H9 (cell line): ENCODE measurements around the gene LOXL1. TPM values are rescaled to one million over a fixed set of nuclear protein-coding genes. Genes with fewer than 3 reads are reported as not detected.

Experiments used
- DNase-seq: peaks from one replicate; pipeline ENCODE4 v3.0.0-alpha.2; 2017
- H2AFZ ChIP-seq: one replicate; pipeline ENCODE4 v1.6.1; 2013; ENCODE audit warnings: mild to moderate bottlenecking, low read length, control low read depth, moderate library complexity
- H2AK5ac ChIP-seq: 2 replicates; pipeline ENCODE4 v1.6.1; 2013; ENCODE audit warnings: low read length, control low read depth, mixed read lengths; ENCODE audit not compliant: insufficient read length
- H2BK120ac ChIP-seq: one replicate; pipeline ENCODE4 v1.6.1; 2013; ENCODE audit warnings: low read depth, mild to moderate bottlenecking, low read length, control low read depth, inconsistent platforms; ENCODE audit not compliant: poor library complexity, severe bottlenecking
- H2BK12ac ChIP-seq: 2 replicates; pipeline ENCODE4 v1.6.1; 2013; ENCODE audit warnings: low read length, control low read depth, mixed read lengths, low read depth; ENCODE audit not compliant: insufficient read length
- H2BK15ac ChIP-seq: 2 replicates; pipeline ENCODE4 v1.6.1; 2013; ENCODE audit warnings: low read depth, low read length, control low read depth
- H2BK20ac ChIP-seq: one replicate; pipeline ENCODE4 v1.6.1; 2013; ENCODE audit warnings: low read depth, mild to moderate bottlenecking, low read length, control low read depth, inconsistent platforms; ENCODE audit not compliant: poor library complexity, severe bottlenecking
- H2BK5ac ChIP-seq: 2 replicates; pipeline ENCODE4 v1.6.1; 2013; ENCODE audit warnings: low read length, control low read depth, mixed read lengths; ENCODE audit not compliant: insufficient read length
- H3K14ac ChIP-seq: 2 replicates; pipeline ENCODE4 v1.6.1; 2013; ENCODE audit warnings: low read length, control low read depth; ENCODE audit not compliant: insufficient read depth
- H3K18ac ChIP-seq: 2 replicates; pipeline ENCODE4 v1.6.1; 2013; ENCODE audit warnings: low read depth, mild to moderate bottlenecking, mixed read lengths, low read length, control low read depth; ENCODE audit not compliant: insufficient read length
- H3K23ac ChIP-seq: 2 replicates; pipeline ENCODE4 v1.6.1; 2013; ENCODE audit warnings: low read length, control low read depth, mixed read lengths, low read depth; ENCODE audit not compliant: insufficient read length
- H3K23me2 ChIP-seq: 2 replicates; pipeline ENCODE4 v1.6.1; 2013; ENCODE audit warnings: low read depth, mild to moderate bottlenecking, mixed read lengths, low read length, control low read depth; ENCODE audit not compliant: insufficient read length, poor library complexity, severe bottlenecking
- H3K27ac ChIP-seq: 2 replicates; pipeline ENCODE4 v1.5.1; 2013; ENCODE audit warnings: low read length, control low read depth, mixed read lengths, low read depth; ENCODE audit not compliant: insufficient read length
- H3K27me3 ChIP-seq: 2 replicates; pipeline ENCODE4 v1.6.1; 2013; ENCODE audit warnings: low read length, control low read depth, inconsistent platforms; ENCODE audit not compliant: insufficient read depth
- H3K4ac ChIP-seq: 2 replicates; pipeline ENCODE4 v1.6.1; 2013; ENCODE audit warnings: low read depth, mild to moderate bottlenecking, control low read depth, inconsistent platforms, low read length, moderate library complexity
- H3K4me1 ChIP-seq: 2 replicates; pipeline ENCODE4 v1.6.1; 2013; ENCODE audit warnings: low read length, control low read depth, inconsistent platforms; ENCODE audit not compliant: insufficient read depth
- H3K4me2 ChIP-seq: 2 replicates; pipeline ENCODE4 v1.6.1; 2013; ENCODE audit warnings: low read length, control low read depth, mixed read lengths; ENCODE audit not compliant: insufficient read length, insufficient read depth
- H3K56ac ChIP-seq: 2 replicates; pipeline ENCODE4 v1.6.1; 2013; ENCODE audit warnings: low read depth, mild to moderate bottlenecking, mixed read lengths, low read length, control low read depth; ENCODE audit not compliant: insufficient read length
- H3K79me1 ChIP-seq: 2 replicates; pipeline ENCODE4 v1.6.1; 2013; ENCODE audit warnings: low read depth, mild to moderate bottlenecking, moderate library complexity, low read length, control low read depth, inconsistent platforms; ENCODE audit not compliant: insufficient read depth, poor library complexity, severe bottlenecking
- H3K79me2 ChIP-seq: 2 replicates; pipeline ENCODE4 v1.6.1; 2013; ENCODE audit warnings: low read length, control low read depth, inconsistent platforms; ENCODE audit not compliant: insufficient read depth
- H3K9ac ChIP-seq: 2 replicates; pipeline ENCODE4 v1.6.1; 2013; ENCODE audit warnings: low read length, control low read depth, mixed read lengths; ENCODE audit not compliant: insufficient read length; ENCODE audit errors: extremely low read depth
- H3K9me3 ChIP-seq: one replicate; pipeline ENCODE4 v1.6.1; 2013; ENCODE audit warnings: low read depth, low read length, inconsistent platforms; ENCODE audit not compliant: control insufficient read depth
- H3T11ph ChIP-seq: one replicate; pipeline ENCODE4 v1.6.1; 2013; ENCODE audit warnings: mild to moderate bottlenecking, low read length, control low read depth, inconsistent platforms
- H4K20me1 ChIP-seq: one replicate; pipeline ENCODE4 v1.6.1; 2013; ENCODE audit not compliant: control insufficient read depth, insufficient read length, insufficient read depth
- H4K5ac ChIP-seq: 2 replicates; pipeline ENCODE4 v1.6.1; 2013; ENCODE audit warnings: low read depth, mild to moderate bottlenecking, mixed read lengths, low read length, control low read depth; ENCODE audit not compliant: insufficient read length
- H4K8ac ChIP-seq: replicated peaks from 2 replicates; pipeline ENCODE4 v1.6.1; 2013; ENCODE audit warnings: low read length, control low read depth, mixed read lengths, low read depth; ENCODE audit not compliant: insufficient read length
- H4K91ac ChIP-seq: 2 replicates; pipeline ENCODE4 v1.6.1; 2013; ENCODE audit warnings: low read depth, mild to moderate bottlenecking, moderate library complexity, mixed read lengths, low read length, control low read depth; ENCODE audit not compliant: insufficient read length
- H3K27ac Mint-ChIP-seq, 3 experiments: 2 replicates in 2 of 3; 3 replicates in 1 of 3; pipeline ENCODE4 v1.8.0; 2020 to 2021; ENCODE audit warnings: mixed read lengths in 3 of 3, mild to moderate bottlenecking in 1 of 3, moderate library complexity in 1 of 3
- H3K27me3 Mint-ChIP-seq: 2 replicates; pipeline ENCODE4 v1.8.0; 2021; ENCODE audit warnings: low read depth, mild to moderate bottlenecking, moderate library complexity, mixed read lengths
- H3K36me3 Mint-ChIP-seq, 3 experiments: 2 replicates in 2 of 3; 3 replicates in 1 of 3; pipeline ENCODE4 v1.8.0; 2020 to 2021; ENCODE audit warnings: low read depth in 3 of 3, mixed read lengths in 3 of 3; ENCODE audit not compliant: insufficient read depth in 1 of 3
- H3K4me1 Mint-ChIP-seq, 2 experiments: 2 replicates each; pipeline ENCODE4 v1.8.0; 2020; ENCODE audit warnings: mixed read lengths in 2 of 2
- H3K4me3 Mint-ChIP-seq, 2 experiments: 2 replicates in 1 of 2; 3 replicates in 1 of 2; pipeline ENCODE4 v1.8.0; 2020 to 2021; ENCODE audit warnings: mild to moderate bottlenecking in 2 of 2, mixed read lengths in 2 of 2, moderate library complexity in 1 of 2
- H3K9me3 Mint-ChIP-seq, 2 experiments: 2 replicates in 1 of 2; 3 replicates in 1 of 2; pipeline ENCODE4 v1.8.0; 2020; ENCODE audit warnings: mild to moderate bottlenecking in 2 of 2, mixed read lengths in 2 of 2, moderate library complexity in 1 of 2
- WGBS: extraction: QIAGEN DNeasy Blood & Tissue Kit; methylation state at CpG from one replicate; pipeline ENCODE4 v1.1.7; 2013; ENCODE audit warnings: missing lambda C conversion rate, low lambda C conversion rate, mixed read lengths; ENCODE audit not compliant: insufficient read length; ENCODE audit errors: extremely low coverage; 5-methylcytosine and 5-hydroxymethylcytosine counted together
- total RNA-seq: library from RNA; stranded (reverse); gene quantifications from 2 replicates; pipeline ENCODE4 v1.2.1, GENCODE V29; 2021
- TF ChIP-seq, protein P1 (sequence below): fragments of 200-600 bp; sonication (generic); conservative IDR thresholded peaks from 3 replicates; pipeline ENCODE4 v1.8.0; 2021; ENCODE audit warnings: antibody characterized with exemption, mild to moderate bottlenecking

Gene LOXL1
- total RNA-seq, 1 experiment from 2014 or later: 9.1 TPM

- Histone ChIP-seq H2BK15ac (no peak overlapping the region), H3K79me1 (no peaks in the 10 kb centered on the region), H4K5ac (no peak overlapping the region), H3K9me3 (peaks cover 5% of the 10 kb centered on the region), H3K23ac (no peak overlapping the region), H2AFZ (no peak overlapping the region), H4K91ac (no peak overlapping the region), H3K79me2 (no peaks in the 10 kb centered on the region), H3K23me2 (no peaks in the 10 kb centered on the region), H2BK20ac (no peak overlapping the region), H3K27ac (no peak overlapping the region), H3K56ac (no peak overlapping the region), H3K14ac (no peak overlapping the region; the same call in 1 of the 2 replicates), H4K8ac (no peak overlapping the region), H2AK5ac (no peak overlapping the region), H3K27me3 (no peaks in the 10 kb centered on the region), H3K4ac (no peak overlapping the region), H3T11ph (no peak overlapping the region), H2BK5ac (no peak overlapping the region), H3K4me1 (no peaks in the 10 kb centered on the region), H3K18ac (no peak overlapping the region), H3K9ac (no peak overlapping the region), H3K4me2 (no peak overlapping the region), H4K20me1 (no peaks in the 10 kb centered on the region), H2BK120ac (no peak overlapping the region), H2BK12ac (no peak overlapping the region)
- H3K36me3 Mint-ChIP-seq: peaks cover 0 to 6% (median 5%) of the 10 kb centered on the region in 3 experiments; a peak in 2 of 7 replicates
- peaks cover 22% of the 10 kb centered on the region for H3K27me3 Mint-ChIP-seq
- no peak for DNase-seq
- no peak overlapping the region for H3K4me3 Mint-ChIP-seq
- H3K27ac Mint-ChIP-seq: no peak overlapping the region; a peak in 1 of 7 replicates
- peaks cover 0 to 9% of the 10 kb centered on the region in 2 experiments; a peak in 4 of 5 replicates for H3K9me3 Mint-ChIP-seq
- TF ChIP-seq, protein P1, sequence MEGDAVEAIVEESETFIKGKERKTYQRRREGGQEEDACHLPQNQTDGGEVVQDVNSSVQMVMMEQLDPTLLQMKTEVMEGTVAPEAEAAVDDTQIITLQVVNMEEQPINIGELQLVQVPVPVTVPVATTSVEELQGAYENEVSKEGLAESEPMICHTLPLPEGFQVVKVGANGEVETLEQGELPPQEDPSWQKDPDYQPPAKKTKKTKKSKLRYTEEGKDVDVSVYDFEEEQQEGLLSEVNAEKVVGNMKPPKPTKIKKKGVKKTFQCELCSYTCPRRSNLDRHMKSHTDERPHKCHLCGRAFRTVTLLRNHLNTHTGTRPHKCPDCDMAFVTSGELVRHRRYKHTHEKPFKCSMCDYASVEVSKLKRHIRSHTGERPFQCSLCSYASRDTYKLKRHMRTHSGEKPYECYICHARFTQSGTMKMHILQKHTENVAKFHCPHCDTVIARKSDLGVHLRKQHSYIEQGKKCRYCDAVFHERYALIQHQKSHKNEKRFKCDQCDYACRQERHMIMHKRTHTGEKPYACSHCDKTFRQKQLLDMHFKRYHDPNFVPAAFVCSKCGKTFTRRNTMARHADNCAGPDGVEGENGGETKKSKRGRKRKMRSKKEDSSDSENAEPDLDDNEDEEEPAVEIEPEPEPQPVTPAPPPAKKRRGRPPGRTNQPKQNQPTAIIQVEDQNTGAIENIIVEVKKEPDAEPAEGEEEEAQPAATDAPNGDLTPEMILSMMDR: no peak
- H3K4me1 Mint-ChIP-seq: peaks cover 3 to 6% of the 10 kb centered on the region in 2 experiments
- no CpG with 5 or more reads among the region's 1 CpG for WGBS
These were observed 36.5 kb upstream of the LOXL1 start for GRCh38 chr15:73889762-73890124.
